Transverse colon (tissue), 4 donors: ENCODE results near the gene SAP30BP. TPM values are rescaled to one million over a fixed set of nuclear protein-coding genes. Genes with fewer than 3 reads are reported as not detected.

Experiments used
- DNase-seq: peaks from one replicate; pipeline ENCODE4 v3.0.0-alpha.2; 2019
- H3K27ac ChIP-seq, 4 donors: fragments of 200-600 bp; sonication (generic); 2 replicates each; pipeline ENCODE4 v1.5.1; 2016 to 2018; ENCODE audit warnings: inconsistent platforms in 4 of 4
- H3K27me3 ChIP-seq: fragments of 200-600 bp; sonication (generic); 2 replicates; pipeline ENCODE4 v1.5.1; 2017; ENCODE audit warnings: inconsistent platforms
- H3K36me3 ChIP-seq, 4 donors: fragments of 200-600 bp; sonication (generic); 2 replicates each; pipeline ENCODE4 v1.5.1; 2017 to 2019; ENCODE audit warnings: inconsistent platforms in 4 of 4
- H3K4me1 ChIP-seq, 4 donors: fragments of 200-600 bp; sonication (generic); 2 replicates each; pipeline ENCODE4 v1.5.1; 2017 to 2020; ENCODE audit warnings: inconsistent platforms in 4 of 4
- H3K4me3 ChIP-seq, 4 donors: fragments of 200-600 bp; sonication (generic); 1 replicate in 1 of 4; 2 replicates in 3 of 4; pipeline versions ENCODE4 v1.5.1 to v1.6.1; 2017 to 2019; ENCODE audit warnings: inconsistent platforms in 4 of 4
- H3K9me3 ChIP-seq, 2 donors: fragments of 200-600 bp; sonication (generic); 2 replicates each; pipeline ENCODE4 v1.5.1; 2017 to 2019; ENCODE audit warnings: inconsistent platforms in 2 of 2
- CTCF ChIP-seq, 5 experiments: fragments of 200-600 bp in 3 of 5; fragments of 450-650 bp in 2 of 5; sonication (generic) in 3 of 5; IDR thresholded peaks; 1 replicate in 2 of 5; 2 replicates in 3 of 5; pipeline ENCODE4 v1.5.1; 2016 to 2017; ENCODE audit warnings: antibody characterized with exemption in 5 of 5, inconsistent platforms in 3 of 5, mild to moderate bottlenecking in 2 of 5, moderate library complexity in 1 of 5
- EP300 ChIP-seq: sonication (generic); formaldehyde crosslinking; IDR thresholded peaks from one replicate; pipeline ENCODE4 v1.6.1; 2017; ENCODE audit warnings: antibody characterized with exemption, low read depth
- POLR2A ChIP-seq: fragments of 450-650 bp; IDR thresholded peaks from one replicate; pipeline ENCODE4 v1.6.1; 2016; ENCODE audit warnings: antibody characterized with exemption, mild to moderate bottlenecking, moderate library complexity
- POLR2AphosphoS5 ChIP-seq, 3 donors: sonication (generic); formaldehyde crosslinking; IDR thresholded peaks; one replicate each; pipeline ENCODE4 v1.6.1; 2016; ENCODE audit warnings: antibody characterized with exemption in 3 of 3
- WGBS, 2 donors: methylation state at CpG; one replicate each; pipeline ENCODE4 v1.1.5; 2018; ENCODE audit warnings: low coverage in 1 of 2; 5-methylcytosine and 5-hydroxymethylcytosine counted together
- in situ Hi-C, 4 donors: fragments of 200-750 bp; cut with MboI; loops; one replicate each; pipeline versions ENCODE4 v1.15.0 to v1.15.1; 2017; ENCODE audit warnings: low sequenced_read_pairs in 3 of 4, low pct_ligation_motif_present in 1 of 4, low pct_unique_long_range_greater_than_20kb in 1 of 4
- intact Hi-C: fragments of 100-400 bp; cut with DNase I; formaldehyde crosslinking; loops from one replicate; pipeline ENCODE4 v1.15.1; 2023; ENCODE audit warnings: low total_unique reads
- total RNA-seq, 4 donors: library from RNA; depleted of rRNA; stranded (reverse); fragments of >200 nt; gene quantifications; one replicate each; pipeline ENCODE4 v1.1.0, GENCODE V29; 2016

Gene SAP30BP
- total RNA-seq, 4 donors from 2014 or later: 49.0 to 83.8 (median 71.4) TPM

- no peak overlapping the region for H3K27ac ChIP-seq
- H3K36me3 ChIP-seq: peaks cover 0 to 59% (median 34%) of the 10 kb centered on the region in 4 donors
- intact Hi-C loops: no loop called here
- H3K4me1 ChIP-seq: peaks cover 4 to 21% (median 15%) of the 10 kb centered on the region in 4 donors
- no peaks in the 10 kb centered on the region for H3K27me3 ChIP-seq
- TF ChIP-seq CTCF (IDR thresholded peaks at IDR 0.05) (no peak), EP300 (no peak), POLR2AphosphoS5 (IDR thresholded peaks at IDR 0.05) (no peak), POLR2A (no peak)
- H3K9me3 ChIP-seq: no peaks in the 10 kb centered on the region
- H3K4me3 ChIP-seq: no peak overlapping the region
- WGBS, 2 donors: 94% methylated on average over 12 of the region's 12 CpGs; no CpG with 5 or more reads in 1 of the 2 donors
- no peak for DNase-seq
- in situ Hi-C loops: no loop called here
Measured at GRCh38 chr17:75703191-75703590, 36.1 kb downstream of the SAP30BP start.

- 91% methylated on average over 9 of the region's 9 CpGs; no CpG with 5 or more reads in 1 of the 2 donors for WGBS, 2 donors
- H3K27me3 ChIP-seq: no peaks in the 10 kb centered on the region
- DNase-seq: no peak
- peaks cover 0 to 59% (median 34%) of the 10 kb centered on the region in 4 donors for H3K36me3 ChIP-seq
- H3K27ac ChIP-seq: no peak overlapping the region
- no peaks in the 10 kb centered on the region for H3K9me3 ChIP-seq
- in situ Hi-C loops (no loop called here), intact Hi-C loops (no loop called here)
- no peak overlapping the region for H3K4me3 ChIP-seq
- peaks cover 4 to 20% (median 12%) of the 10 kb centered on the region in 4 donors for H3K4me1 ChIP-seq
- TF ChIP-seq CTCF (IDR thresholded peaks at IDR 0.05) (no peak), POLR2A (no peak), EP300 (no peak), POLR2AphosphoS5 (IDR thresholded peaks at IDR 0.05) (no peak)
Measured at GRCh38 chr17:75703591-75703990, 36.5 kb downstream of the SAP30BP start.

- WGBS, 2 donors: 80% methylated on average over 21 of the region's 27 CpGs; no CpG with 5 or more reads in 1 of the 2 donors
- Histone ChIP-seq H3K4me1 (peaks cover 0 to 5% (median 0%) of the 10 kb centered on the region in 4 donors), H3K36me3 (peaks cover 0 to 59% (median 34%) of the 10 kb centered on the region in 4 donors), H3K27ac (no peak overlapping the region), H3K4me3 (no peak overlapping the region), H3K9me3 (no peaks in the 10 kb centered on the region), H3K27me3 (no peaks in the 10 kb centered on the region)
- in situ Hi-C loops: no loop called here
- no peak for TF ChIP-seq POLR2A
- TF ChIP-seq CTCF (IDR thresholded peaks at IDR 0.05): no peak
- no peak for TF ChIP-seq EP300
- TF ChIP-seq POLR2AphosphoS5 (IDR thresholded peaks at IDR 0.05): no peak
- intact Hi-C loops: no loop called here
- no peak for DNase-seq
Measured at GRCh38 chr17:75704963-75705875, 38.1 kb downstream of the SAP30BP start.

- no peak overlapping the region for H3K4me3 ChIP-seq
- TF ChIP-seq CTCF (IDR thresholded peaks at IDR 0.05) (no peak), EP300 (no peak), POLR2AphosphoS5 (IDR thresholded peaks at IDR 0.05) (no peak), POLR2A (no peak)
- WGBS, 2 donors: 89% methylated on average over 20 of the region's 20 CpGs; no CpG with 5 or more reads in 1 of the 2 donors
- DNase-seq: no peak
- intact Hi-C loops: no loop called here
- H3K4me1 ChIP-seq: no peaks in the 10 kb centered on the region
- no peak overlapping the region for H3K27ac ChIP-seq
- in situ Hi-C loops: no loop called here
- no peaks in the 10 kb centered on the region for H3K27me3 ChIP-seq
- no peaks in the 10 kb centered on the region for H3K9me3 ChIP-seq
- H3K36me3 ChIP-seq: peaks cover 0 to 55% (median 27%) of the 10 kb centered on the region in 4 donors
Measured at GRCh38 chr17:75706042-75706728, 39.0 kb downstream of the SAP30BP start.
